CD4-positive, alpha-beta T cell treated with Interleukin-21 for 1 hour (primary cell): ENCODE data around the gene UGT1A6.
"Not testable (repeated sequence)": the region's sequence is repeated elsewhere in the genome, so short reads cannot be mapped to it uniquely, and the experiment has no call there.

Experiments used
- DNase-seq: peaks from one replicate; pipeline ENCODE4 v3.0.0-alpha.2; 2020

Gene UGT1A6

GRCh38 chr2:233688341-233688740, 4.3 kb upstream of the UGT1A6 start:
- DNase-seq: no peak

- DNase-seq: no peak
Observed at GRCh38 chr2:233689031-233689430, 3.7 kb upstream of the UGT1A6 start.

- DNase-seq: no peak
Observed at GRCh38 chr2:233689501-233689900, 3.2 kb upstream of the UGT1A6 start.

- no peak for DNase-seq
Observed at GRCh38 chr2:233690444-233690843, 2.2 kb upstream of the UGT1A6 start.

- DNase-seq: no peak
Observed at GRCh38 chr2:233691443-233692433, 952 bp upstream of the UGT1A6 start.

- DNase-seq: no peak
Observed at GRCh38 chr2:233693963-233694362, 1.3 kb downstream of the UGT1A6 start.

- no peak for DNase-seq
Observed at GRCh38 chr2:233698740-233699139, 6.0 kb downstream of the UGT1A6 start.

- DNase-seq: no peak
Observed at GRCh38 chr2:233699424-233700027, 6.8 kb downstream of the UGT1A6 start.

- DNase-seq: no peak
Observed at GRCh38 chr2:233700028-233700635, 7.4 kb downstream of the UGT1A6 start.

- not testable (repeated sequence) for DNase-seq
Observed at GRCh38 chr2:233700842-233701241, 8.2 kb downstream of the UGT1A6 start.

- DNase-seq: no peak
Observed at GRCh38 chr2:233702238-233702637, 9.5 kb downstream of the UGT1A6 start.

GRCh38 chr2:233705911-233706506, 13.3 kb downstream of the UGT1A6 start:
- no peak for DNase-seq

GRCh38 chr2:233706720-233707119, 14.0 kb downstream of the UGT1A6 start:
- DNase-seq: no peak

- DNase-seq: no peak
Observed at GRCh38 chr2:233707940-233708644, 15.4 kb downstream of the UGT1A6 start.

GRCh38 chr2:233708942-233709341, 16.3 kb downstream of the UGT1A6 start:
- no peak for DNase-seq

GRCh38 chr2:233711312-233712008, 18.8 kb downstream of the UGT1A6 start:
- DNase-seq: peak; percentile 53

GRCh38 chr2:233712611-233713261, 20.0 kb downstream of the UGT1A6 start, which contains the start of gene UGT1A5:
Gene UGT1A5 (plus strand): TSS chr2:233712907. CDS start chr2:233712992, 85 bp downstream.
- DNase-seq: no peak

- DNase-seq: no peak
Observed at GRCh38 chr2:233713262-233713615, 20.5 kb downstream of the UGT1A6 start.

GRCh38 chr2:233714121-233714520, 21.4 kb downstream of the UGT1A6 start:
- DNase-seq: no peak

GRCh38 chr2:233718552-233718951, 25.9 kb downstream of the UGT1A6 start, which contains the start of gene UGT1A4:
Gene UGT1A4 (plus strand): TSS chr2:233718736. CDS start chr2:233718821, 85 bp downstream.
- no peak for DNase-seq

GRCh38 chr2:233728723-233729301, 36.1 kb downstream of the UGT1A6 start, which contains the start of gene UGT1A3:
Gene UGT1A3 (plus strand): TSS chr2:233729042. CDS start chr2:233729127, 85 bp downstream.
- no peak for DNase-seq
